ENCODE results near the gene CELSR2.
"Not testable (repeated sequence)": the region's sequence is repeated elsewhere in the genome, so short reads cannot be mapped to it uniquely, and the experiment has no call there.

Gene CELSR2

DNA sequence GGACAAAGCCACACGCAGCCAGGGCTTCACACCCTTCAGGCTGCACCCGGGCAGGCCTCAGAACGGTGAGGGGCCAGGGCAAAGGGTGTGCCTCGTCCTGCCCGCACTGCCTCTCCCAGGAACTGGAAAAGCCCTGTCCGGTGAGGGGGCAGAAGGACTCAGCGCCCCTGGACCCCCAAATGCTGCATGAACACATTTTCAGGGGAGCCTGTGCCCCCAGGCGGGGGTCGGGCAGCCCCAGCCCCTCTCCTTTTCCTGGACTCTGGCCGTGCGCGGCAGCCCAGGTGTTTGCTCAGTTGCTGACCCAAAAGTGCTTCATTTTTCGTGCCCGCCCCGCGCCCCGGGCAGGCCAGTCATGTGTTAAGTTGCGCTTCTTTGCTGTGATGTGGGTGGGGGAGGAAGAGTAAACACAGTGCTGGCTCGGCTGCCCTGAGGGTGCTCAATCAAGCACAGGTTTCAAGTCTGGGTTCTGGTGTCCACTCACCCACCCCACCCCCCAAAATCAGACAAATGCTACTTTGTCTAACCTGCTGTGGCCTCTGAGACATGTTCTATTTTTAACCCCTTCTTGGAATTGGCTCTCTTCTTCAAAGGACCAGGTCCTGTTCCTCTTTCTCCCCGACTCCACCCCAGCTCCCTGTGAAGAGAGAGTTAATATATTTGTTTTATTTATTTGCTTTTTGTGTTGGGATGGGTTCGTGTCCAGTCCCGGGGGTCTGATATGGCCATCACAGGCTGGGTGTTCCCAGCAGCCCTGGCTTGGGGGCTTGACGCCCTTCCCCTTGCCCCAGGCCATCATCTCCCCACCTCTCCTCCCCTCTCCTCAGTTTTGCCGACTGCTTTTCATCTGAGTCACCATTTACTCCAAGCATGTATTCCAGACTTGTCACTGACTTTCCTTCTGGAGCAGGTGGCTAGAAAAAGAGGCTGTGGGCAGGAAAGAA, 25.5 kb downstream of the CELSR2 start:
- no peak for DNase-seq (ENCODE audit: low spot score)

GRCh38 chr1:109275706-109276345, 26.5 kb downstream of the CELSR2 start:
- no peak for DNase-seq (ENCODE audit: low spot score)

GRCh38 chr1:109277434-109278204, 28.3 kb downstream of the CELSR2 start:
- peak; percentile 73 for DNase-seq (ENCODE audit: low spot score)

DNA sequence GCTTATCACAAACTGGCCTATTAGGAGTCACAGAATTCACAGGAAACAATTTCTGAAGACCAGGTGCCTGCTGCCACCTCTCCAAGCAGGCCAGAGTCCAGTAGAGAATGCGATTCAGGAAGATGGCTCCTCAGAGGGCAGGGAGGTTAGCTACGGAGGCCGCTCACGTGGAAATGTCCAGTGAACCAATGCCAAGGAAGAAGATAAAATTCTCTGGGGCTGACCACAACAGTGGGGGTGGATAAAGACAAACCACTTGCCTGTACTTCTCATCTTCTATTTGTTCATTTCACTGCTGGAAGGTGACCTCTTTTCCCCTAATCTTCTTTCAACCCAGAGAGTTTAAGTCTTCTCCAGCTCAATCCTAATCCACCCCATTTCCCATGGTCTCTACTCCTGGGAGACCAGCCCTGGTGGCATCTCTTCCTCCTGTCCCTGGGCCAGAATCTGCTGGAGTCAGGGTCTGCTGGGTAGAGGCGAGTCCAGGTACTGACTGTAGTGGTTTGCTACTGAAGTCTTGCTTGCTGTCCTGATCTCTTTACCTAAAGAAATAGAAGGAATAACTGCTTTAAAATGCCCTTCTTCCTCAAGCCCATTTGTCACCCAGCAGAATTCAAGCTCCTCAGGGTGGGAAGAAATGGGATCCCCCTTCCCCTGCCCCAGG, 30.4 kb downstream of the CELSR2 start:
- no peak for DNase-seq (ENCODE audit: low spot score)

DNA sequence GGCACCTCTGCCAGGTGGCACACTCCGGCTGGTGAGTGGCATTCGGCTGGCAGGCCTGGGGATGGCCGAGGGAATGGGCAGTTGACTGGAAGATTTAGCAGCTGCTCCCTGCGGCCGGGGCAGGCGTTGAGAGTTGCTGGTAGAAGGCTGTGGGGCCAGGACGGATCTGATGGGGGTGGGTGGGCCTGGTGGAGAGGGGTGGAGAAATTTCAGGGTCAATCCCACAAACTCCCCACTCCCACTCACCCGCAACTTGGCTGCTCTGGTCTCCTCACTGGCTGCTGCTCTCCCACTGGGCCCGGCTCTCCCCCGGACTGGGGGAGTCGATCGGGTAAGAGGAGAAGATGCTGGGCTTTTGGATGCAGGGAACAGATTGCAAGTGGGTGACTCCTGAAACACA, 31.5 kb downstream of the CELSR2 start:
- no peak for DNase-seq (ENCODE audit: low spot score)

- no peak for DNase-seq (ENCODE audit: low spot score)
Measured at GRCh38 chr1:109281680-109282496, 32.5 kb downstream of the CELSR2 start.

- DNase-seq (ENCODE audit: low spot score) = no peak
Measured at GRCh38 chr1:109282497-109282951, 33.2 kb downstream of the CELSR2 start.

GRCh38 chr1:109282952-109283747, 33.8 kb downstream of the CELSR2 start, which contains the start of gene PSRC1:
PSRC1 (minus strand) TSS chr1:109283145.
- DNase-seq (ENCODE audit: low spot score) = peak; percentile 95

GRCh38 chr1:109283748-109284600, 34.6 kb downstream of the CELSR2 start:
- no peak for DNase-seq (ENCODE audit: low spot score)

DNA sequence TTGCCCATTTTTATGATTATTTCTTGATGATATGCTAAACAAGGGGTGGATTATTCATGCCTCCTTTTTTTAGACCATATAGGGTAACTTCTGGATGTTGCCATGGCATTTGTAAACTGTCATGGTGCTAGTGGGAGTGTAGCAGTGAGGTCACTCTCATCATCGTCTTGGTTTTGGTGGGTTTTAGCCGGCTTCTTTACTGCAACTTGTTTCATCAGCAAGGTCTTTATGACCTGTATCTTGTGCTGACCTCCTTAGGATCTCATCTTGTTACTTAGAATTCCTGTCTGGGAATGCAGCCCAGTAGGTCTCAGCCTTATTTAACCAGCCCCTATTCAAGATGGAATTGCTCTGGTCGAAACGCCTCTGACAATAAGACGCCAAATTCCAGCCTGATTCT, 37.4 kb downstream of the CELSR2 start:
- not testable (repeated sequence) for DNase-seq (ENCODE audit: low spot score)

DNA sequence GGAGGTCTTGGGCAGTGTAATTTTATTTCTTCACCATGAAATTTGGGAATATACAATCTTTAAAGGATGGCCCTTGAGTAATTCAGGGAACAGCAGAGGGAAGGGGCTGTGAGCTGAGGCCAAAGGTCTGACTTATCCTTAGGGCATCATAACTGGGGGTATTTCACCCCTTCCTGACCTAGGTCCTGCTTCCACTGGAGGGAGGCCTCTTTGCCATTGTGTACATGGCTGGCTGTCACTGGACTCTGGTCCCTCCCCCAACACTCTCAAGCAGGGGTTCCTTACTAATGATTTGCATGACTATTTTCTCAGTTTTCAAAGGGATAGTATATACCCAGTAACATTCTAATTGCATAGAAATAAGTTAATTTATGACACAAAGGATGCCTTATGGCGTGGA, 40.8 kb downstream of the CELSR2 start:
- no peak for DNase-seq (ENCODE audit: low spot score)

GRCh38 chr1:109290998-109291397, 41.7 kb downstream of the CELSR2 start:
- DNase-seq (ENCODE audit: low spot score) = no peak

DNA sequence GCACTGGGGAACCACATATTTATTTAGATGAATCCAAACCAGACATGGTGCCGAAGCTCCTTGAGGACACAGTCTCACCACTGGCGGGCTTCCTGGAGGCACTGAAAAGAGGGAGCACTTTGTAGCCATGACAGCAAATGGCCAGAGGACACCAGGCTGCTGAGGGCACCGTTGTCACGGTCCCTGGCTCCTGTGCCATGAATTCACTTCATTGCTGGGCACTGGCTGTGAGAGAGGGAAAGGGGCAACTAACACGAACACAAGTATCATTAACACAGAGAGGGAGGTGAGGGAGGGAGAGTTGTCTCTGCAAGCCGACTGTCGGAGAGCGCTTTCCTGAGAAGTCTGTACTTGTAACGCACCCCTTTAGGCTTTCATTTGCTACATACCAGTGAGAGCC, 43.0 kb downstream of the CELSR2 start:
- no peak for DNase-seq (ENCODE audit: low spot score)

GRCh38 chr1:109293026-109293425, 43.7 kb downstream of the CELSR2 start:
- no peak for DNase-seq (ENCODE audit: low spot score)

DNA sequence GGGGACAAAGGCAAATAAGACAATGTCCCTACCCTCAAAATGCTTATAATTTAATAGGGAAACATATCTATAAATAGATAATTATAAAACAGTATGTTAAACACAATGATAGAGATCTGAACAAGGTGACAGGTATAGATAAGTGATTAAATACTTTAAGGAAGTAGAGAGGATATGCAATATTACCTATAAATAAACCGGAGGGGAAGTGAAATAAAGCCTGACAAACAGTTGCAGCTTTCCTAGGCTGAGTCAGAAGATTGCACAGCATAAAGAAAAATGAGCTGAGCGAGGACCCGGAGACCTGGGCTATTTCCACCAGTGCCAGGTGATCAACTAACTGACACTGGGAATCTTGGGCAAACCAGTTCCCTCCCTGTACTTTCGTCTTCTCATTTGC, 45.1 kb downstream of the CELSR2 start:
- no peak for DNase-seq (ENCODE audit: low spot score)

GRCh38 chr1:109295712-109296415, 46.5 kb downstream of the CELSR2 start:
- no peak for DNase-seq (ENCODE audit: low spot score)

- no peak for DNase-seq (ENCODE audit: low spot score)
Measured at GRCh38 chr1:109296782-109297181, 47.4 kb downstream of the CELSR2 start.
